Chondrocyte (in vitro differentiated cells): Measurements from ENCODE around the gene MAN2A1. TPM values are rescaled to one million over a fixed set of nuclear protein-coding genes. Genes with fewer than 3 reads are reported as not detected.
"Not testable (repeated sequence)": the region's sequence is repeated elsewhere in the genome, so short reads cannot be mapped to it uniquely, and the experiment has no call there.

Experiments
- DNase-seq: peaks from one replicate; pipeline ENCODE4 v3.0.0; 2021; ENCODE audit warnings: mixed read lengths, low spot score
- H3K27ac Mint-ChIP-seq: one replicate; pipeline ENCODE4 v1.8.0; 2021; ENCODE audit warnings: mild to moderate bottlenecking, moderate library complexity, mixed read lengths; ENCODE audit not compliant: unreplicated experiment
- H3K27me3 Mint-ChIP-seq: 2 replicates; pipeline ENCODE4 v1.8.0; 2021; ENCODE audit warnings: low read depth, mixed read lengths
- H3K36me3 Mint-ChIP-seq: 2 replicates; pipeline ENCODE4 v1.8.0; 2021; ENCODE audit warnings: low read depth, mixed read lengths
- H3K4me1 Mint-ChIP-seq: 2 replicates; pipeline ENCODE4 v1.8.0; 2021; ENCODE audit warnings: low read depth, mild to moderate bottlenecking, mixed read lengths
- H3K4me3 Mint-ChIP-seq: one replicate; pipeline ENCODE4 v1.8.0; 2021; ENCODE audit warnings: mild to moderate bottlenecking, moderate library complexity, mixed read lengths; ENCODE audit not compliant: unreplicated experiment
- H3K9me3 Mint-ChIP-seq: 2 replicates; pipeline ENCODE4 v1.8.0; 2021; ENCODE audit warnings: low read depth, mixed read lengths
- total RNA-seq: library from RNA; stranded (reverse); gene quantifications from 3 replicates; pipeline ENCODE4 v1.2.1, GENCODE V29; 2021
- TF ChIP-seq, protein P1 (sequence below): fragments of 200-600 bp; sonication (generic); IDR thresholded peaks from 2 replicates; pipeline ENCODE4 v1.5.0; 2021; ENCODE audit warnings: antibody characterized with exemption, mild to moderate bottlenecking, moderate library complexity

The MAN2A1 gene
- total RNA-seq, 1 donor from 2014 or later: 75.0 TPM

GRCh38 chr5:109755761-109756160, 66.0 kb downstream of the MAN2A1 start:
- Mint-ChIP-seq H3K4me3 (no peak overlapping the region), H3K4me1 (peaks cover 27% of the 10 kb centered on the region), H3K36me3 (peaks cover 23% of the 10 kb centered on the region), H3K27me3 (no peaks in the 10 kb centered on the region), H3K27ac (no peak overlapping the region), H3K9me3 (peaks cover 8% of the 10 kb centered on the region)
- TF ChIP-seq, protein P1, sequence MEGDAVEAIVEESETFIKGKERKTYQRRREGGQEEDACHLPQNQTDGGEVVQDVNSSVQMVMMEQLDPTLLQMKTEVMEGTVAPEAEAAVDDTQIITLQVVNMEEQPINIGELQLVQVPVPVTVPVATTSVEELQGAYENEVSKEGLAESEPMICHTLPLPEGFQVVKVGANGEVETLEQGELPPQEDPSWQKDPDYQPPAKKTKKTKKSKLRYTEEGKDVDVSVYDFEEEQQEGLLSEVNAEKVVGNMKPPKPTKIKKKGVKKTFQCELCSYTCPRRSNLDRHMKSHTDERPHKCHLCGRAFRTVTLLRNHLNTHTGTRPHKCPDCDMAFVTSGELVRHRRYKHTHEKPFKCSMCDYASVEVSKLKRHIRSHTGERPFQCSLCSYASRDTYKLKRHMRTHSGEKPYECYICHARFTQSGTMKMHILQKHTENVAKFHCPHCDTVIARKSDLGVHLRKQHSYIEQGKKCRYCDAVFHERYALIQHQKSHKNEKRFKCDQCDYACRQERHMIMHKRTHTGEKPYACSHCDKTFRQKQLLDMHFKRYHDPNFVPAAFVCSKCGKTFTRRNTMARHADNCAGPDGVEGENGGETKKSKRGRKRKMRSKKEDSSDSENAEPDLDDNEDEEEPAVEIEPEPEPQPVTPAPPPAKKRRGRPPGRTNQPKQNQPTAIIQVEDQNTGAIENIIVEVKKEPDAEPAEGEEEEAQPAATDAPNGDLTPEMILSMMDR: no peak
- DNase-seq: no peak

- Mint-ChIP-seq H3K27me3 (no peaks in the 10 kb centered on the region), H3K27ac (no peak overlapping the region), H3K36me3 (peaks cover 22% of the 10 kb centered on the region), H3K4me1 (peaks cover 19% of the 10 kb centered on the region), H3K4me3 (no peak overlapping the region), H3K9me3 (peaks cover 9% of the 10 kb centered on the region)
- TF ChIP-seq, protein P1: no peak
- no peak for DNase-seq
These were observed 66.9 kb downstream of the MAN2A1 start for GRCh38 chr5:109756543-109757185.

- no peak for DNase-seq
- Mint-ChIP-seq H3K27me3 (no peaks in the 10 kb centered on the region), H3K4me3 (no peak overlapping the region), H3K9me3 (peaks cover 9% of the 10 kb centered on the region), H3K4me1 (peaks cover 17% of the 10 kb centered on the region), H3K27ac (no peak overlapping the region), H3K36me3 (peaks cover 21% of the 10 kb centered on the region)
- TF ChIP-seq, protein P1: no peak
These were observed 67.8 kb downstream of the MAN2A1 start for GRCh38 chr5:109757490-109757889.

DNA sequence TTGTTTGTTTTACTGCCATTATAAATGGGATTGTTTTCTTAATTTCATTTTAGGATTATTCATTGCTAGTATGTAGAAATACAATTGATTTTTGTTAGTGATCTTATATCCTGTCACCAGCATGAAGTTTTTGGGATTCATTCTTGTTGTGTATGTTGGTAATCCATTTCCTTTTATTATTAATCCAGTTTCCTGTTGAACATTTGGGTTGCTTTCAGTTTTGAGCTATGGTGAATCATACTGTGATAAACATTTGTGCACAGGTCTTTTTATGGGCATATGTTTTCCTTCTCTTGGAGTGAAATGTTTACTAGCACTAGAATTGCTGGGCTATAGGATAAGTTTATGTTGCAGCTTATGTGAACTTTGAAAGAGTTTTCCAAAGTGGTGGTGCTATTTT, 69.6 kb downstream of the MAN2A1 start:
- Mint-ChIP-seq H3K4me3 (no peak overlapping the region), H3K36me3 (peaks cover 24% of the 10 kb centered on the region), H3K4me1 (peaks cover 12% of the 10 kb centered on the region), H3K27me3 (no peaks in the 10 kb centered on the region), H3K27ac (peak overlapping the region; percentile 10), H3K9me3 (peaks cover 9% of the 10 kb centered on the region)
- TF ChIP-seq, protein P1: no peak
- DNase-seq: no peak

- H3K9me3 Mint-ChIP-seq, DNase-seq, H3K27ac Mint-ChIP-seq, H3K4me3 Mint-ChIP-seq, H3K27me3 Mint-ChIP-seq: not testable (repeated sequence)
- Mint-ChIP-seq H3K4me1 (peaks cover 12% of the 10 kb centered on the region), H3K36me3 (peaks cover 24% of the 10 kb centered on the region)
These were observed 70.4 kb downstream of the MAN2A1 start for GRCh38 chr5:109760130-109760529.

DNA sequence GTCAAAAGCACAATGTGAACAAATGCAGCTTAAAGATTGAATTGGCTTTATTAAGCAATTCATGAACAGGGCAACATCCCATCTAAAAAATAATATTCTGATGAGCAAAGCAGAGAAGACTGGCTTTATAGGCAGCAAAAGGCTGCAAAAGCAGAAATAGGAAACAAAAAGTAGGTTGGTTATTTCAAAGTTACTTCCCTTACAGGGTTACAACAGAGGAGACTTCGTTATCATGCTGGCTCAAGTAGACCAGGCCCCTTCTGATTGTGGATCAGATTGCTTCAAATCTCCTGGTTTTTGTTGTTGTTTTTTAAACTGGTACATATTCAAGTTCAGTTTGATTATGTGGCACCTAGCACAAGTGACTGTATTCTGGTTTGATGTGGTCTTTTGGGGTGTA, 73.1 kb downstream of the MAN2A1 start:
- no peaks in the 10 kb centered on the region for H3K27me3 Mint-ChIP-seq
- H3K4me3 Mint-ChIP-seq: no peak overlapping the region
- H3K9me3 Mint-ChIP-seq: peaks cover 9% of the 10 kb centered on the region
- no peak for DNase-seq
- H3K4me1 Mint-ChIP-seq: peaks cover 14% of the 10 kb centered on the region
- TF ChIP-seq, protein P1: no peak
- no peak overlapping the region for H3K27ac Mint-ChIP-seq
- H3K36me3 Mint-ChIP-seq: peaks cover 13% of the 10 kb centered on the region
